Effector memory CD4-positive, alpha-beta T cell (primary cell): Measurements from ENCODE around the gene GLP1R.

Source experiments
- DNase-seq, 3 donors: peaks; one replicate each; pipeline ENCODE4 v3.0.0-alpha.2; 2020
- H3K27ac ChIP-seq: 2 replicates; pipeline ENCODE4 v1.7.0; 2013; ENCODE audit warnings: mild to moderate bottlenecking, low read length, moderate library complexity; ENCODE audit not compliant: insufficient read depth, poor library complexity, severe bottlenecking
- H3K27me3 ChIP-seq: replicated peaks from 2 replicates; pipeline ENCODE4 v1.7.0; 2013; ENCODE audit warnings: mild to moderate bottlenecking, low read length; ENCODE audit not compliant: insufficient read depth, control insufficient read depth, poor library complexity, severe bottlenecking
- H3K36me3 ChIP-seq: 2 replicates; pipeline ENCODE4 v1.7.0; 2013; ENCODE audit warnings: mild to moderate bottlenecking, low read length, moderate library complexity; ENCODE audit not compliant: control insufficient read depth, insufficient read depth
- H3K4me1 ChIP-seq: 2 replicates; pipeline ENCODE4 v1.7.0; 2013; ENCODE audit warnings: low read length, mild to moderate bottlenecking; ENCODE audit not compliant: control insufficient read depth, insufficient read depth, poor library complexity, severe bottlenecking
- H3K4me3 ChIP-seq: 2 replicates; pipeline ENCODE4 v1.7.0; 2013; ENCODE audit warnings: low read length, low read depth, mild to moderate bottlenecking; ENCODE audit not compliant: insufficient read depth, poor library complexity, severe bottlenecking
- H3K9me3 ChIP-seq: 2 replicates; pipeline ENCODE4 v1.7.0; 2013; ENCODE audit warnings: mild to moderate bottlenecking, low read length, moderate library complexity; ENCODE audit not compliant: control insufficient read depth

The GLP1R gene

DNA sequence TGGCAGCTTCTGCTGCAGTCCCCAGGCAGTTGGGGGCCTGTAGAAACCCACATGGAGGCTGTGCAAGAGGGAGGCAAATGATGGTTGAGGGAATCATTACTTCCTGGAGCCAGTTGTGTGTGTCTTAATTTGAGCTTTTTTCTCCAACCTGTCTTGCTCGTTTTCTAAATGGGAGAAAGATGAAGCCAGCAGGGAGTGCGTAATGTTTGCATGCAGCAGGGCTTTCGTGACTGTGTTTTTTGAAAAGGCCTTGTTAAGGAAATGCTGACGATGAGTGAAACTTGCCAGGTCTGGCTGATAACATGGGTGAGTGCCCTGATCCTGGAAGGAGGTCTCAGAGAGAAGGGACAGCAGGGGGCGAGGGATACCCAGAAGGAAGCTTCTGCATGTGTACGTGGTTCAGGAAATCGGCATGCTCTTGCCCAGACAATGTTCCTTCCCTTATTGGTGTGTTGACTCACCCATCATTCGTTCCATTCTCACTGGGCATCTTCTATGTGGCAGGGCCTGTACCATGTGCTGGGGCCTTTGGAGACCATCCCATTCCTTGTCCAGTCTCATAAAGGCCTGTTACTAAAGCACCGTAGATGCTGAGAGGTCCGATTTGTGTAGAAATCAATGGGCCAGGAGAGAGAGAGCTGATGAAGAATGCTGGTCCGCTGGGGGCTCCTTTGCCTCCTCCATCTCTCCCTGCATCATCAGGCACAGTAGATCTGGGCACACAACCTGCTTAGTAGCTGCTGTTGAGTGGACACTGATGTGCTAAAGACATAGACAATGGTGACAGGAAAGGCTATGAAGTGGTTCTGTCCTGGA lies 27.4 kb downstream of the GLP1R start:
- no peaks in the 10 kb centered on the region for H3K36me3 ChIP-seq
- no peak for DNase-seq
- no peaks in the 10 kb centered on the region for H3K4me1 ChIP-seq
- H3K9me3 ChIP-seq: no peaks in the 10 kb centered on the region
- H3K27ac ChIP-seq: no peak overlapping the region
- no peak overlapping the region for H3K4me3 ChIP-seq
- H3K27me3 ChIP-seq: no peaks in the 10 kb centered on the region

DNA sequence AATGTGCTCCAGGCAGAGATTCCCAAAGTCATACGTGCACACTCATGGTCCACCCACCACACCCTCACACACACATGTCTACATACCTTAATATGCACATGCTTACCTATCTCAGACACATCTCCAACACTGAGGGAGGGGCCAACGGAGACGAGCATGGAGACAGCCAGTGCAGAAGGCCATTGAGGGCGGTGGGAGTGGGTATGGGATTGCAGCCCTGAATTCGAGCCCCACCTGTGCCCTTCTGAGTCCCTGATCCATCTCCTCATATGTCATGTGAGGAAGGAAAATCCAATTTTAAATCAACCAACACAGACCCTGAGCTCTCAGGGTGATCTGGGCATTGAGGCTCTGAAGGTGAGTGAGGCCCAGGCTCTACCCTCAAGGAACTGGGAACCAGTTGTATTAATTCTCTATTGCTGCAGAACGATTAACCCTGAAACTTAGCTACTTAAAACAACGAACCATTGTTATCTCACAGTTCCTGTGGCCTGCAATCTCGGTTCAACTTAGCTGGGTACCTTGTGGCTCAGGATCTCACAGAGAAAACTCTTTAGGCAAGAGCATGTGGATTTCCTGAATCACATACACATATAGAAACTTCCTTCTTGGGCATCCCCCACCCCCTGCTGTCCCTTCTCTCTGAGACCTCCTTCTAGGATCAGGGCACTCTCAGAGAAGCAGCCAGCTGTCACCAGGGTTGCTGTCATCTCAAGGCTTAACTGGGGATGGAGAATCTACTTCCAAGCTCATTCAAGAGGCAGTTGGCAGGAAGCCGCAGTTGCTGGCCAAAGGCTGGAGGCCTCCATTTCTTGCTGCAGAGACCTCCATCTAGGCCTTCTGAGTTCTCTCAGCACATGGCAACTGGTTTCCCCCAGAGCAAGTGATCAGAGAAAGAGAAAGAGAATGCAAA lies 28.3 kb downstream of the GLP1R start:
- DNase-seq: no peak
- Histone ChIP-seq H3K27me3 (no peaks in the 10 kb centered on the region), H3K4me1 (no peaks in the 10 kb centered on the region), H3K9me3 (no peaks in the 10 kb centered on the region), H3K4me3 (no peak overlapping the region), H3K27ac (no peak overlapping the region), H3K36me3 (no peaks in the 10 kb centered on the region)

DNA sequence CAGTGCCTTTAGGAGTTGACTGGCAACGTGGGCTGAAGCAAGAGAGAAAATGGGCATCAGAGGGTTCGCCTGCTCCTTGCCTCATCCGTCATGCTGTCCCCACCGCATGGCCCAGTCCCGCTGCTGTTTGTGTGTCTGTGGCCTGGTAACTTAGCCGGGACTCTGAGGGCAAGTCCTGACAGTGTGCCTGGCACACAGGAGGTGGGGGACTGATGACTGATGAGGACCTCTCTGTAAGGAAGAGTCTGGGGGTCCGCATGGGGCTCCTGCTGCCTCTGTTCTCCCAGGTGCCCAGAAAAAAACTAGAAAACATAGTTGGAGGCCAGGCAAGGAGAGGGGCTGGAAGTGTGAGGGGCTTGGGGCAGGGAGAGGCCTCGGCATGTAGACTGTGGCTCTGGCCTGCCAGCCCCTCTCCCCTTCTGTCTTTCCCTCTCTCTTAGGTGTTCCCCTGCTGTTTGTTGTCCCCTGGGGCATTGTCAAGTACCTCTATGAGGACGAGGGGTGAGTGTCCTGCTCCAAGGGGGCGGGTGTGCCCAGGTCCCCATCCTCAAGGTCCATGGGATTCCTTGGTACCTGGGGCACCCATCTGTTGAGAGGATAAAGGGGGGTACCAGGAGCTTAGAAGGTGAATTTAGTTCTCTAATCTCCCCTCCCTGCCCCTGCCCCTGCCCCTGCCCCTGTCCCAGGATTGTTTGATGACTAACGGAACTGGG lies 29.5 kb downstream of the GLP1R start:
- Histone ChIP-seq H3K27me3 (no peaks in the 10 kb centered on the region), H3K4me1 (no peaks in the 10 kb centered on the region), H3K36me3 (no peaks in the 10 kb centered on the region), H3K27ac (no peak overlapping the region), H3K4me3 (no peak overlapping the region), H3K9me3 (no peaks in the 10 kb centered on the region)
- no peak for DNase-seq

DNA sequence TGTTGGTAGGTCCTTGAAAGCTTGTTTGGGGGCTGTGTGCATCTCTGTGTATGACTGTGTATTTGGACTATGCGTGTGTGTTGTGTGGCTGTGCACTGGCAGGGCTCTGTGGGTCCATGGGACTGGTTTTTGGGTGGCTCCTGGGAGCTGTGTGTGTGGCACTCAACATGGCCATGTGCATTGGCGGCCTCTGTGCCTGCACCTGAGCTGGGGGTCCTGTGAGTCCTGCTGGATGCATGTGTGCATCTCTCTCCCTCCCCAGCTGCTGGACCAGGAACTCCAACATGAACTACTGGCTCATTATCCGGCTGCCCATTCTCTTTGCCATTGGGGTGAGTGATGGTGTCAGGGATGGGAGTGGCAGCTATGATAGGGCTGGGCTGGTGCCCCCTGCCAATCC lies 30.1 kb downstream of the GLP1R start:
- Histone ChIP-seq H3K9me3 (no peaks in the 10 kb centered on the region), H3K4me1 (no peaks in the 10 kb centered on the region), H3K27me3 (no peaks in the 10 kb centered on the region), H3K4me3 (no peak overlapping the region), H3K27ac (no peak overlapping the region), H3K36me3 (no peaks in the 10 kb centered on the region)
- no peak for DNase-seq

DNA sequence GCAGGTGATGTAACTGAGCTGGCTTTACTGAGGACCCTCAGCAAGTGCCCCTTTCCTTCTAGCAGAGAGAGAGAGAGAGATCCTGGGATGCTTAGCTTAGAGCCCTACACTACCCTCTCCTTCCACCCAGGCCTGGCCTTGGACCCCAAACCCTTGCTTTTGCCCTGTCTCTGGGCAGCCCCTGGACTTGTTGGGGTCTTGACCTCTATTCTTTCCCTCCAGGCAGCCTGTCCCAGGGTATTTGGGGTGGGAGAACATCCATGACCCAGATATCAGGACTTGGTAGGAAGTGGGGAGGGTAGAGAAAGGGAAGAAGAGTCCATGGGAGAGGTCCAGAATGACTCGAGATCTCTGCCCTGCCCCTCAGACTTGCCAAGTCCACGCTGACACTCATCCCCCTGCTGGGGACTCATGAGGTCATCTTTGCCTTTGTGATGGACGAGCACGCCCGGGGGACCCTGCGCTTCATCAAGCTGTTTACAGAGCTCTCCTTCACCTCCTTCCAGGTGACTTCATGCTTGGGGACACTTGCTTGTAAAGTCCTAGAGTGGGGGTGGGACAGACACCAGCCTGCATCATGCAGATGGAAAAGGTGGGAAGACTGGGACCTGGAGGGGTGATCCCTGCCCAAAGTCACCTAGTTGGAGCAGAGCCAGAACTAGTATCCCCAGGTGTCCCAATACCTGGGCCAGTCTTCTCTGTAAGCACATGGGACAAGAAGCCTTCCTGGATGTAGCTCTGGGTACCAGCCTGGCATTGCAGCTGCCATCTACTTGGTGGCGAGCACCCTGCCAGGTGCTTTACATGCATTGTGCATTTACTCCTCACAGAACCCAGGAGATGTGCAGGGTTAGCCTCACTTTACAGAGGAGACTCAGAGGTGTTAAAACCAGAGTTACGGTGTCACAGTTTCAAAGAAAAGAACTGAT lies 30.9 kb downstream of the GLP1R start:
- Histone ChIP-seq H3K27ac (no peak overlapping the region), H3K4me1 (no peaks in the 10 kb centered on the region), H3K36me3 (no peaks in the 10 kb centered on the region), H3K9me3 (no peaks in the 10 kb centered on the region), H3K4me3 (no peak overlapping the region), H3K27me3 (no peaks in the 10 kb centered on the region)
- no peak for DNase-seq

DNA sequence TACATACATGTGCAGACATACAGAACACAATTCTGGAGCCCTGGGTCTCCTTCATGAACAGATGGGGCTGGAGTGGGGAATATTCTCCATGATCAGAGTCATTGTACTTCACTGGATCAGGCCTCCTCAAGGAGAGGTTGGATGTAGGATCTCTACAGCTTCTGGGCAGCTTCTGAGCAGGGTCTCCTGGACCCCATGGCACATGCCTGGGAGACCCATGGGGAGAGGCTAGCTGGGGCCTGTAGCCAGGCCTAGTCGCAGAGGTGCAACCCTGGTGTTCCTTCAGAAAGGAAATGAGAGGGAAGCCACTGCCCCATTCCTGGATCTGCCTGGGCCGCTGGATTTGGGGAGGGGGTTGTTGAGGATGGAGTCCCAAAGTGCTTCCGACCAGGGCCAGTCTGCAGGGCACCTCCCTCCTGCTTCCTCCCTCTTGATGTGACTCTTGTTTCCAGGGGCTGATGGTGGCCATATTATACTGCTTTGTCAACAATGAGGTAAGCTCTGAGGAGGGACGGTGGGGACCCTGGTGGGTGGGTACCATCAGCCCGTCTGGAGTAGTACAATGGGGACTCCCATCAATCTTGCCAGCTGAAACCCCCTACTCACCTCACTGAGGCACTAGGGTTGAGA lies 31.8 kb downstream of the GLP1R start:
- Histone ChIP-seq H3K9me3 (no peaks in the 10 kb centered on the region), H3K36me3 (no peaks in the 10 kb centered on the region), H3K27me3 (no peaks in the 10 kb centered on the region), H3K4me1 (no peaks in the 10 kb centered on the region), H3K27ac (no peak overlapping the region), H3K4me3 (no peak overlapping the region)
- DNase-seq: no peak

DNA sequence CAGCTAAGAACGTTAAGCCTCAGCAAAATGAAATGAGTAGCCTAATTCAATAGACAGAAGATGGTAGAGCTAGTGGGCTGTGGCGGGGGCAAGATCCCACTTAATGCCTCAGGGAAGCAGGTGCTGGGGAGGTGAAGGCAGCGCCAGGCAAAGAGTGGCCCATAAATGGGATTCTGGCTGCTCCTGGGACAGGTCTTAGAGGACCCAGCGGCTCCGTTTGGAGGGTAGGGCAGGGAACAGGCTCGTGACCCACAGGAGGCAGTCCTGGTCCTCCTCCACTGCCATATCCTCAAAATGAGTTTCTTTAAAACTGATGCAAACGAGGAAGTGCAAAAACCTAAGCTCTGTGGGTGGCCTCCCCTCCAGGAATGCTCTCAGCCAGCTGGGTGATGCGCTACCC lies 33.7 kb downstream of the GLP1R start:
- H3K9me3 ChIP-seq: no peaks in the 10 kb centered on the region
- no peaks in the 10 kb centered on the region for H3K4me1 ChIP-seq
- H3K36me3 ChIP-seq: no peaks in the 10 kb centered on the region
- no peak for DNase-seq
- no peaks in the 10 kb centered on the region for H3K27me3 ChIP-seq
- H3K27ac ChIP-seq: no peak overlapping the region
- H3K4me3 ChIP-seq: no peak overlapping the region

DNA sequence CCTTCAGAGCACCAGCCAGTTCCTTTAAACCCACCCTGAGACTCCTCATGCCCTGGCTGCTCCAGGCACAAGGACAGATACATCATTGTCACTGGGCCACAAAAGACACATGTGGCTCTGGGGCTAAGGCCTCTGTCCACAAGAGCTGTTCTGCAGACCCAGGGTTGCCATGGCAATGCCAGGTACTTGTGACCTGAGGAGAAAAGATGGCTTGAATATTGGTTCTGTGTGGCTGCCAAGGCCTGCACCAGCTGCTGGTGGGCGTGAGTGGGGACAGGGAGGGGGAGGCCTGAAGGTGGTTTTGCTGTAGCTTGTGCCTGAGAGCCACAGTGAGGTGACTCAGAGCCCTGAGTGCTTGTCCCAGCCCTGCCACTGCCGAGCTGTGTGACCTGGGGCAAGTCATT lies 34.7 kb downstream of the GLP1R start:
- Histone ChIP-seq H3K9me3 (no peaks in the 10 kb centered on the region), H3K4me1 (no peaks in the 10 kb centered on the region), H3K36me3 (no peaks in the 10 kb centered on the region), H3K27me3 (no peaks in the 10 kb centered on the region), H3K4me3 (no peak overlapping the region), H3K27ac (no peak overlapping the region)
- no peak for DNase-seq

DNA sequence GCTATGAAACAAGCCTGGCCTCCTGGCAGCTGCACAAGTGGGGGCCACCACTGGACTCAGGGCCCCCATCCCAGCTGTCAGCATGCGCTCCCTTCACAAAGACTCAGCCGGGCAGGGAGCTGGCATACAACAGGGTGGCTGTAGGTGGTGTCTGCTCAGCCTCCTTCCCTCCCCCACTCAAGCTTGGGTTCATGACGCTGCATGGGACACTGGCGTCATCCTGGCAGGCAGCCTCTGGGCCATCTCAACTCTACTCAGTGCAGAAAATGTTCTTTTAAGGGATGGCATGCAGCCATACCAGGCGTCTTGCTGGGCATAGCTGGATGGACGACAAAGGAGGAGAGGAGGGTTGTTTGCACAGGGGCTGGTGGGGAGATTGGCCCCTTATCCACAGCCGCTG lies 35.9 kb downstream of the GLP1R start:
- Histone ChIP-seq H3K4me1 (no peaks in the 10 kb centered on the region), H3K9me3 (no peaks in the 10 kb centered on the region), H3K27me3 (no peaks in the 10 kb centered on the region), H3K27ac (no peak overlapping the region), H3K4me3 (no peak overlapping the region), H3K36me3 (no peaks in the 10 kb centered on the region)
- no peak for DNase-seq
